ENCODE results near the gene TNRC18.

DNA sequence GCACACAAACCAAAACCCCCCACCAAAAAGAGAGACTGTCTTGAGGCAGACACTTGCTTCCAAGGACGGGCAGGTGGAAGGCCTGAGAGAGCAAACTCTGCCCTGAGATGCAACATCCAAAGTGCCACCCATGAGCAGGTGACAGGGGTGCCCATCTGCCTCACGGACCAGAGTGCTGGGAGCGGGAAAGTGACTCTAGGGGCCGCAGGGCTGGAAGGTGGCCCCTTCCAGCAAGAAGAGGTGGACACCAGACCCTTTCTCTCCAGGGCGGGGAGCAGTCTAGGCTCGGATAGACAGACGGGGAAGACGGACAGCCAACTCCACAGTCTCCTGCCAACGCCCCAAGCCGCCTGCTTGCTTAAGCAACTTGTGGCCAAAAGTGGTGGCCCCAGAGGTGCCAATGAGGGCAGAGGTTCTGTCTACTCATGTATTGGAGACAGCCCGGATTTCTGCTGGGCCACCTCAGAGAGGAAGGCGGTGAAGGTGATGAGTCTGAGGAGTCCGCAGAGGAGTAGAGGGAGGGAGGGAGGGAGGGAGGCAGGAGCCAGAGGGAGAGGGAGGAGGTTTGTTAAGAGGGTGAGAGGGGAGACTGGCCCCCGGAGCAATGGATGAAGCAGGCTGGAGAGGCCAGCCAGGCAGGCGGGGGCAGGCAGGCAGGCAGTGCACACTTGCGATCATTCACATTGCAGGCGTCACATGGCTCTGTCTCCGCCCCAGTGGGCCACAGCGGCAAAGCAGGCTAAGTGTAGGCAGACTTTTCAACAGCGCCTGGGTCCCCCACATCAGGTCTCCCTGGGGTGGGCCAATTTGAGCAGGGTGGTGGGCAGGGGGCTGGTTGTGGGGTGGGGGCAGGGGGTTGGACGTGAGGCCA is 75.3 kb downstream of the TNRC18 start:
- TF ChIP-seq, protein P1, sequence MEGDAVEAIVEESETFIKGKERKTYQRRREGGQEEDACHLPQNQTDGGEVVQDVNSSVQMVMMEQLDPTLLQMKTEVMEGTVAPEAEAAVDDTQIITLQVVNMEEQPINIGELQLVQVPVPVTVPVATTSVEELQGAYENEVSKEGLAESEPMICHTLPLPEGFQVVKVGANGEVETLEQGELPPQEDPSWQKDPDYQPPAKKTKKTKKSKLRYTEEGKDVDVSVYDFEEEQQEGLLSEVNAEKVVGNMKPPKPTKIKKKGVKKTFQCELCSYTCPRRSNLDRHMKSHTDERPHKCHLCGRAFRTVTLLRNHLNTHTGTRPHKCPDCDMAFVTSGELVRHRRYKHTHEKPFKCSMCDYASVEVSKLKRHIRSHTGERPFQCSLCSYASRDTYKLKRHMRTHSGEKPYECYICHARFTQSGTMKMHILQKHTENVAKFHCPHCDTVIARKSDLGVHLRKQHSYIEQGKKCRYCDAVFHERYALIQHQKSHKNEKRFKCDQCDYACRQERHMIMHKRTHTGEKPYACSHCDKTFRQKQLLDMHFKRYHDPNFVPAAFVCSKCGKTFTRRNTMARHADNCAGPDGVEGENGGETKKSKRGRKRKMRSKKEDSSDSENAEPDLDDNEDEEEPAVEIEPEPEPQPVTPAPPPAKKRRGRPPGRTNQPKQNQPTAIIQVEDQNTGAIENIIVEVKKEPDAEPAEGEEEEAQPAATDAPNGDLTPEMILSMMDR (IDR thresholded peaks at IDR 0.05) = no peak
- no peak for TF ChIP-seq POLR2A (IDR thresholded peaks at IDR 0.05)
